GM18511 (cell line): ENCODE measurements around the gene USP32.
"Not testable (repeated sequence)": the region's sequence is repeated elsewhere in the genome, so short reads cannot be mapped to it uniquely, and the experiment has no call there.

Experiments used
- ATAC-seq: cut with Tn5 transposase; IDR thresholded peaks from one replicate; pipeline ENCODE4 v1.9.1; 2021; ENCODE audit warnings: mild to moderate bottlenecking, moderate library complexity; ENCODE audit not compliant: unreplicated experiment

The USP32 gene

GRCh38 chr17:60403962-60404361, 12.0 kb upstream of the USP32 start:
- no peak for ATAC-seq

DNA sequence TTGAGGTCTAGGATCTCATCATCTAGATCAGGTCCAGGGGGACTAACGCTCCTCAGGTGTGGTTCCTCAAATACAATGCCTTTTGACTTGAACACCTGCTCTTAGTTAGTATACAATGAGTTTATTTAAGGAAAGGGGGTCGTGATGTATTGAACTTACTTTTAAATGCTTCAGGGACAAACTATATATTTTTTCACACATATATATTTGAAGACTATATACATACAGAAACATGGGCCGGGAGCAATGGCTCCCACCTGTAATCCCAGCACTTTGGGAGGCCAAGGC, 11.5 kb upstream of the USP32 start:
- ATAC-seq, result no peak

GRCh38 chr17:60401819-60402218, 9.9 kb upstream of the USP32 start:
- ATAC-seq, result no peak

GRCh38 chr17:60398227-60398959, 6.5 kb upstream of the USP32 start:
- no peak for ATAC-seq

GRCh38 chr17:60396412-60396811, 4.5 kb upstream of the USP32 start:
- no peak for ATAC-seq

- ATAC-seq, result no peak
Observed at GRCh38 chr17:60395508-60396065, 3.7 kb upstream of the USP32 start.

- no peak for ATAC-seq
Observed at GRCh38 chr17:60393840-60394723, 2.1 kb upstream of the USP32 start.

DNA sequence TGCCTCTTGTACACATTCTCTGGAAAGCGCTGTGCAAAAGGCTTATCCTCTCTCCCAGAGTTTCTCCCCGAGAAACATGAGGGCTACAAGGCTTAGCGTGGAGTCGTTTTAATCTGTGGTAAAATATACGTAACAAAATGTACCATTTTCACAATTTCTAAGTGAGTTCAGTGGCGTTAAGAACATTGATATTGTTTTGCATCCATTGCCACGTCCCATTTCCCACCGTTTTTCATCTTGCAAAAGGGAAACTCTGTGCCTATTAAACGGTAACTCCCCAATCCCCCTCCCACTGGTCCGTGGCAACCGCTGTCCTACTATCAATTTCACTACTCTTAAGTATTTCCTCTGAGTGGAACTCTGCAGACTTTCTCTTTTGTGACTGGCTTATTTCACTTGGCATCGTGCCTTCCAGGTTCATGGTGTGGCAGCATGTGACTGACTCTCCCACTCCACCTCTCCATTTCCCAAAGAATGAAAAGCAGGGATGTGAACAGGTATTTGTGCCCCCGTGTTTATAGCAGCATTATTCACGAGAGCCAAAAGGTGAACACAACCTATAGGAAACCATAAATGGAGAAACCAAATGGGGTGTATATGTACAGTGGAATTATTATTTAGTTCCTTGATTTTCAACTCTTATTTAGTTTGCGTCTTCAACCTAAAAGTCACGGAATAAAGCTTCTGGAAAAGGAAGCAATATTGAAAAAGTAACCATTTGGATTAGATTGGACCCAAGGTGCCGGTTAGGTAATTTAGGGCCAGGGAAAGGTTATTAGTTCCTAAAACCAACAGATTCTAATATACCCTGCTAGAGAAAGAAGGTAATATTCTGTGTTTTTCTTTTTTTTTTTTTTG, 1.1 kb upstream of the USP32 start:
- no peak for ATAC-seq

DNA sequence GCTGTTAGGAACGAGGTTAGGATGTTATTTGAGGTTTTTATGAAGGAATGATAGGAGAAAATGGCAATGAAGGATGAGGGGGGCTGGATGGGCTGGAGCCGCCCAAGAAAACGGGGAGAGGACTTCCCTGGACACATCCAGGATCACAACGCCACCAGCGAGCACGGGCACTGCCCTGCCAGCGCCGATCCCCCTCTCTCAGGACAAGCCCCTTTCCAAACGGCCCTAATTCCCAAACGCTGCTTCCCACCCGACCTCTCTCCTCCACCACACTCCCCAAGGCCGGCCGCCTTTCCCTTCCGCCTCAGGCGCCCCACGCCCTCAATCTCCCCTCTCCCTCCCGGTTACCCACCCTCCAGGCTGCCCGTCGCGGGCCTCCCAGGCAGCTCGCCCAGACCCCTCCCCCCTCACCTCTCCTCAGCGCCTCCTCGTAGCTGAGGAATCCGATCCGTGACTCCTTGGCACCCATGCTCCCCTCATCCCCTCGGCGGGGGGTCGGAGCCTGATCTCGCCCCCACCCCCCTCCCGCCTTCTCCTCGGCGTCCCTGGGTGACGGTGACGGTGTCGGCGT, 377 bp downstream of the USP32 start:
- ATAC-seq, result peak; percentile 40

- ATAC-seq, result no peak
Observed at GRCh38 chr17:60390925-60391470, 935 bp downstream of the USP32 start.

DNA sequence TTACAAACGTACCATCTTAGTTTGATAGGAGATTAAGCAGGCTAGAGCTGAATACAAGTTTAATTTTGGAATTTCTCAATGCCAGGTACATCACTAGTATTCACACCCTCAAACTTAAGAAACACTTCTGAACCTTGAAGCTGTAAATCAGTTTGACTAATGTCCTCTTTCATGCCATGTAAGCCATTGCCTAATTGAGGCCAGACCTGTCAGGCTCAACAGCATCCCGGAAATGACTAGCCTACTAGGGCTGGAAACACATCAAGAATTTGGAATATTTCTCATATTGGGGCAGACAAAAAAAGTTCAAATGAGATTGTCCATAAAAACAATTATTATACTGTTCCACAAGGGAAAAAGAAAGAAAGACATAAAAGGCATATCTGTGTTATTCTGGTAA, 1.7 kb downstream of the USP32 start:
- ATAC-seq, result no peak

DNA sequence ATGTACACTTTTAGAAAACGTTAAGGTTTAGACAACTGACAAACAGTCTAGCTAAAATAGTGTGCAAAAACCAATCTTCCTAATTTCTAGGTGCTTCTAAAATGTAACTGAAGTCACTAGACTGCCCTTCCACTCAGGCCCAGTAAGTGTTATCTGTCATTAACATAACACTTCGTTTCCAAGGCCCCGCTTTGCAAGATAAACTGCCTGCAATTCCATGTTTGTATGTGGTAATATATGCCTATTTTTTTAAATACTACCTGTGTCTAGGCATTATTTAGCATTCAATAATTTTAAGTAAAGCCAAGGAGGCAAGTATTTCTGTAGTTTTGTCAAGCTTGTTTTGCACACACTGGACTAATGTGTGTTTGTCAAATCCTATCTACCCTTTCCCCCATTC, 3.2 kb downstream of the USP32 start:
- ATAC-seq, result no peak

DNA sequence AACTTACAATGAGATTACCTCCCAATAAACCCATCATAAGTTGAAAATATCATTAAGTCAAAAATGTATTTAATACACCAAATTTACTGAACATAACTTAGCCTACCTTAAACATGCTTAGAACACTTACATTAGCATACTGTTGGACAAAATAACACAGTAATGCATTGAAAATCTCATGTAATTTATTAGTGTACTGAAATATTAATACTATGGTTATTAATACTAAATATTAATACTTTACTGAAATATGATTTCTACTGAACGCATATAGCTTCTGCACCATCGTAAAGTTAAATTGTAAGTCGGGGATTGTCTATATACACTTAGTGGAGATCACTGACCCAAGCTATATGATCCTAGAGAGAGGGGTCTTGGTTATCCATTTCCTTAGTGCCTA, 4.3 kb downstream of the USP32 start:
- no peak for ATAC-seq

GRCh38 chr17:60386147-60387058, 5.5 kb downstream of the USP32 start:
- ATAC-seq, result no peak

- not testable (repeated sequence) for ATAC-seq
Observed at GRCh38 chr17:60384921-60385320, 7.0 kb downstream of the USP32 start.

- no peak for ATAC-seq
Observed at GRCh38 chr17:60383379-60383778, 8.6 kb downstream of the USP32 start.

DNA sequence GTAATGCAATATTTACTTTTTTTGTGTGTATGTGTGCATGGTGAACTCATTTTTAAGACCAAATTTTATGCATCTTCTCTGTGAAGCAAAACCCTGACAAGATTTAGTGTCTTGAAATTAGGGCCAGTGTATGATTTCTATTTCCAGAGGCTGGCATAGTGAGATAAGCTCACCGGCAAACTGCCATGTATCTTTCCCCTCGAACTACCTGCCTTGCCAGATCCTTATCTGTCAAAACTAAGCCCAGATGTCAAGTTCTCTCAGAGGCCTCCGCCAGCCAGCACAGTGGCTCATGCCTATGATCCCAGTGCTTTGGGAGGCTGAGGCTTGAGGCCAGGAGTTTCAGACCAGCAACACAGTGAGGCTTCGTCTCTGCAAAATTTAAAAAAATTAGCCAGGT, 10.0 kb downstream of the USP32 start:
- ATAC-seq, result no peak

GRCh38 chr17:60379461-60379860, 12.5 kb downstream of the USP32 start:
- ATAC-seq, result not testable (repeated sequence)

GRCh38 chr17:60378187-60378586, 13.7 kb downstream of the USP32 start:
- not testable (repeated sequence) for ATAC-seq
